HS-27A (cell line): ENCODE results near the gene RTEL1.
A peak's percentile ranks its signal among the peaks of the same experiment; 100 is the strongest.
"Not testable (repeated sequence)": the region's sequence is repeated elsewhere in the genome, so short reads cannot be mapped to it uniquely, and the experiment has no call there.

Source experiments
- DNase-seq: peaks from one replicate; pipeline ENCODE4 v3.0.0-alpha.2; 2012; ENCODE audit warnings: low read depth, missing footprints

RTEL1 gene

GRCh38 chr20:63671695-63672094 is 13.6 kb downstream of the RTEL1 start:
- DNase-seq, result not testable (repeated sequence)

- DNase-seq, result no peak
These were observed 14.6 kb downstream of the RTEL1 start for GRCh38 chr20:63672666-63673065.

GRCh38 chr20:63673951-63674350 is 15.8 kb downstream of the RTEL1 start:
- no peak for DNase-seq

GRCh38 chr20:63675681-63676368 is 17.7 kb downstream of the RTEL1 start:
- no peak for DNase-seq

GRCh38 chr20:63678071-63678470 is 20.0 kb downstream of the RTEL1 start:
- DNase-seq, result no peak

- DNase-seq, result no peak
These were observed 20.8 kb downstream of the RTEL1 start for GRCh38 chr20:63678667-63679465.

- no peak for DNase-seq
These were observed 21.7 kb downstream of the RTEL1 start for GRCh38 chr20:63679799-63680305.

- no peak for DNase-seq
These were observed 22.3 kb downstream of the RTEL1 start for GRCh38 chr20:63680427-63680826.

- DNase-seq, result no peak
These were observed 22.9 kb downstream of the RTEL1 start for GRCh38 chr20:63680857-63681608.

- no peak for DNase-seq
These were observed 23.6 kb downstream of the RTEL1 start for GRCh38 chr20:63681609-63682142.

GRCh38 chr20:63682384-63683139 is 24.4 kb downstream of the RTEL1 start:
- peak; percentile 96 for DNase-seq

GRCh38 chr20:63685269-63686026 is 27.3 kb downstream of the RTEL1 start:
- DNase-seq, result no peak

GRCh38 chr20:63686094-63686491 is 28.0 kb downstream of the RTEL1 start:
- no peak for DNase-seq

- peak; percentile 38 for DNase-seq
These were observed 28.6 kb downstream of the RTEL1 start for GRCh38 chr20:63686492-63687321.

- no peak for DNase-seq
These were observed 29.5 kb downstream of the RTEL1 start for GRCh38 chr20:63687419-63688178.

- no peak for DNase-seq
These were observed 30.3 kb downstream of the RTEL1 start for GRCh38 chr20:63688228-63689045.

GRCh38 chr20:63689046-63690002 is 31.2 kb downstream of the RTEL1 start:
- DNase-seq, result no peak
